Glutamatergic neuron (in vitro differentiated cells): Measurements from ENCODE around the gene KCNQ1. TPM values are rescaled to one million over a fixed set of nuclear protein-coding genes. Genes with fewer than 3 reads are reported as not detected.

Experiments used
- DNase-seq: peaks from one replicate; pipeline ENCODE4 v3.0.0; 2022
- H3K27ac Mint-ChIP-seq: one replicate; pipeline ENCODE4 v1.8.0; 2020; ENCODE audit warnings: mild to moderate bottlenecking, mixed read lengths, inconsistent platforms; ENCODE audit not compliant: unreplicated experiment
- H3K27me3 Mint-ChIP-seq: one replicate; pipeline ENCODE4 v1.8.0; 2020; ENCODE audit warnings: mild to moderate bottlenecking, moderate library complexity, mixed read lengths, inconsistent platforms; ENCODE audit not compliant: unreplicated experiment
- H3K36me3 Mint-ChIP-seq: one replicate; pipeline ENCODE4 v1.8.0; 2020; ENCODE audit warnings: mild to moderate bottlenecking, mixed read lengths, inconsistent platforms; ENCODE audit not compliant: unreplicated experiment
- H3K4me1 Mint-ChIP-seq: one replicate; pipeline ENCODE4 v1.8.0; 2020; ENCODE audit warnings: mild to moderate bottlenecking, low read depth, mixed read lengths, inconsistent platforms; ENCODE audit not compliant: unreplicated experiment
- H3K4me3 Mint-ChIP-seq: one replicate; pipeline ENCODE4 v1.8.0; 2020; ENCODE audit warnings: mild to moderate bottlenecking, mixed read lengths, inconsistent platforms; ENCODE audit not compliant: unreplicated experiment
- H3K9me3 Mint-ChIP-seq: one replicate; pipeline ENCODE4 v1.8.0; 2020; ENCODE audit warnings: mild to moderate bottlenecking, moderate library complexity, mixed read lengths, inconsistent platforms; ENCODE audit not compliant: unreplicated experiment
- CTCF ChIP-seq: fragments of 200-600 bp; sonication (generic); IDR thresholded peaks from one replicate; pipeline ENCODE4 v1.5.0; 2021; ENCODE audit not compliant: partially characterized antibody, unreplicated experiment
- total RNA-seq: library from RNA; stranded (reverse); fragmentation: NEBNext Ultra II Directional; extraction: Animal tissue kit (Norgen Biotek cat#: 25700); gene quantifications from one replicate; pipeline ENCODE4 v1.2.1, GENCODE V29; 2021; ENCODE audit not compliant: unreplicated experiment

The KCNQ1 gene
- total RNA-seq, 1 donor from 2014 or later, result 0.44 TPM

- no peak for TF ChIP-seq CTCF
- H3K27ac Mint-ChIP-seq, result no peak overlapping the region
- peaks cover 1% of the 10 kb centered on the region for H3K27me3 Mint-ChIP-seq
- peak; percentile 6 for DNase-seq
- peaks cover 3% of the 10 kb centered on the region for H3K9me3 Mint-ChIP-seq
- peaks cover 9% of the 10 kb centered on the region for H3K36me3 Mint-ChIP-seq
- H3K4me1 Mint-ChIP-seq, result peaks cover 7% of the 10 kb centered on the region
- no peak overlapping the region for H3K4me3 Mint-ChIP-seq
Measured at GRCh38 chr11:2770761-2771301, 326.0 kb downstream of the KCNQ1 start.

DNA sequence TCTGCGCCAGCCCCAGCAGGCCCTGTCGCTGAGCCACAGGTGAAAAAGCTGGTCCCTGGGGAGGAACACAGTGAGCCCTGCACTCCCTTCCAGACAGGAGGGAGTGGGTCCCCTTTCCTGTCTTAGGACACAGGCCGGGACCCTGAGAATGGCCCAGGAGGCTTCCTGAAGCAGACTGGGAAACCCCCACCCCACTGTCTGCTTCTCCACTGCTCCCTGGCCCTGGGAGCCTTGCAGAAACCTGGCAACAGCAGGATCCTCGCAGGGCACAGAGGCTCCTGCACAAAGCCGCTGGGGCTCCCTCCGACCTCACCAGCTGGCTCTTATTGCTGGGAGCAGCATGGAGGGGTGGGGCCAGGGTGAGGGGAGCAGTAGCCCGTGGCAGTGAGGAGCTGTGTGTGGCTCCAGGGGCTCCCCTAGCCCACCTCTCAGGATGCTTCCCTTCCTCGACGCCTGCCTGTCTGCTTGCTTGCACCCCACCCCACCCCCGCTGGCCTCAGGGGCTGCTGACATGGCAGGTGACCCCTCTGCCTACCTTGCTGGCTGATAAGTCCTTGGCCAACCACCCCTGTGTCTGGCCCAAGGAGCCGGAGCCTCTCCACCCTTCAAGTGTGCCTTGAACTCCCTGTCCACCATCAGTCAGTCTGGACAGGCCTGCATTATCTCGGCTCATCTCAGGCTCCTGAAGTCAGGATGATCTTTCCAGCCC is 327.1 kb downstream of the KCNQ1 start:
- DNase-seq, result peak; percentile 31
- peaks cover 2% of the 10 kb centered on the region for H3K9me3 Mint-ChIP-seq
- peaks cover 1% of the 10 kb centered on the region for H3K27me3 Mint-ChIP-seq
- H3K4me3 Mint-ChIP-seq, result no peak overlapping the region
- no peak for TF ChIP-seq CTCF
- H3K36me3 Mint-ChIP-seq, result peaks cover 4% of the 10 kb centered on the region
- H3K4me1 Mint-ChIP-seq, result peaks cover 7% of the 10 kb centered on the region
- no peak overlapping the region for H3K27ac Mint-ChIP-seq

- Mint-ChIP-seq H3K4me1 (peaks cover 7% of the 10 kb centered on the region), H3K9me3 (peaks cover 2% of the 10 kb centered on the region), H3K4me3 (no peak overlapping the region), H3K36me3 (peaks cover 4% of the 10 kb centered on the region), H3K27me3 (peaks cover 1% of the 10 kb centered on the region), H3K27ac (no peak overlapping the region)
- TF ChIP-seq CTCF, result no peak
- peak; percentile 10 for DNase-seq
Measured at GRCh38 chr11:2772544-2773031, 327.8 kb downstream of the KCNQ1 start.

DNA sequence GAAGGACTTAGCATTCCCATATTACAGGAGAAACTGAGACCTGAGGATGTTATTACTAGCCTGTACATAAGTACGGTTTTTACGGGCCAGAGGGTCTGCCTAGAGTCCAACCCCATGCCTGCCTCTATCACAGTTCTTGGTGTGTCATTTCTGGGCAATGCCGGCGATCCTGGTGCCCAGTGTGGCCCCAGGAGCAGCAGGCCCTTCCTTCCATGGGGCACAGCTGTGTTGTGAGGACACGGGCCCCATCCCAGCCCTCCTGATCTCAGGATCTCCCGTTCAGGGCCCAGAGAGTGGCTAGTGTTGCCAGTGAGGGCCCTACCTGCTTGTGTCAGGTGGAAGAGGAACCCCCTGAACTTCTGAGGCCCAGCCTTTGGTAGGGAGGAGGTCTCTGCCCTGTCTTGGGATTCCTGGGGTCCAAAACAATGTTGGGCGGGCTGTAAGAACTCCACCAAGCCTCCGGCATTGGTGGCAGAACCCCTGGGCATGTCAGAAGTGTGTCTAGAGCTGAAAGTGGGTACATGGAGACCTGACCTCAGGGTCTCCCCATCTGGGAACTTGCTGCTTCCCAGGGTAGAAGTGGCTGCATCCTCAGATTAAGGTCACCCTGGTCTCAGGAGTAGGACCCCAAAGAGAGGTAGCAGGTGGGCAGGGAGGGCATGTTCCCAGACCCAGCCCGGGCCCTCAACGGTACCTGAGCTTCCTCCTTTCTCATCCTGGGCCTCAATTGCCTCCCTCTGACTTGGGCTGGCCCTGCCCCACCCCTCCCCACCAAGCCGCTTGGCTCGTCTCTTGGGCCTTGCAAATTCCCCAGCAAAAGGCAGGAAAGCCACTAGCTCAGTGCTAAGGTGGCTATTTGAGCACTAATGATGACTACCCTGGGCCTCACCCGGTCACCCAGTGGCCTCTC is 329.6 kb downstream of the KCNQ1 start:
- Mint-ChIP-seq H3K27ac (no peak overlapping the region), H3K27me3 (peaks cover 1% of the 10 kb centered on the region), H3K9me3 (peaks cover 3% of the 10 kb centered on the region), H3K36me3 (peaks cover 4% of the 10 kb centered on the region), H3K4me1 (peaks cover 9% of the 10 kb centered on the region), H3K4me3 (no peak overlapping the region)
- no peak for TF ChIP-seq CTCF
- peak; percentile 11 for DNase-seq
